ENCODE measurements around the gene HNRNPDL. TPM values are rescaled to one million over a fixed set of nuclear protein-coding genes. Genes with fewer than 3 reads are reported as not detected.
"Not testable (repeated sequence)": the region's sequence is repeated elsewhere in the genome, so short reads cannot be mapped to it uniquely, and the experiment has no call there.

Gene HNRNPDL
- polyA plus RNA-seq, 4 donors = 527 to 683 (median 555) TPM

GRCh38 chr4:82390061-82390460 lies 40.2 kb downstream of the HNRNPDL start:
- not testable (repeated sequence) for DNase-seq (ENCODE audit: low read depth in 4 of 4, low spot score in 3 of 4)

- no peak for DNase-seq (ENCODE audit: low read depth in 4 of 4, low spot score in 3 of 4)
These were observed 41.9 kb downstream of the HNRNPDL start for GRCh38 chr4:82388405-82388804.

GRCh38 chr4:82386312-82386711 lies 44.0 kb downstream of the HNRNPDL start:
- DNase-seq (ENCODE audit: low read depth in 4 of 4, low spot score in 3 of 4) = not testable (repeated sequence)

GRCh38 chr4:82382751-82383150 lies 47.5 kb downstream of the HNRNPDL start:
- no peak for DNase-seq (ENCODE audit: low read depth in 4 of 4, low spot score in 3 of 4)

GRCh38 chr4:82381661-82382296 lies 48.5 kb downstream of the HNRNPDL start:
- DNase-seq (ENCODE audit: low read depth in 4 of 4, low spot score in 3 of 4) = no peak

GRCh38 chr4:82381235-82381634 lies 49.0 kb downstream of the HNRNPDL start:
- no peak for DNase-seq (ENCODE audit: low read depth in 4 of 4, low spot score in 3 of 4)

GRCh38 chr4:82380831-82381230 lies 49.4 kb downstream of the HNRNPDL start:
- no peak for DNase-seq (ENCODE audit: low read depth in 4 of 4, low spot score in 3 of 4)

GRCh38 chr4:82380344-82380743 lies 49.9 kb downstream of the HNRNPDL start:
- DNase-seq (ENCODE audit: low read depth in 4 of 4, low spot score in 3 of 4) = no peak

- no peak for DNase-seq (ENCODE audit: low read depth in 4 of 4, low spot score in 3 of 4)
These were observed 54.2 kb downstream of the HNRNPDL start for GRCh38 chr4:82376109-82376508.

GRCh38 chr4:82373816-82374625 lies 56.2 kb downstream of the HNRNPDL start, which contains the start of gene HNRNPD:
TSS of gene HNRNPD (minus strand) at chr4:82373991. CDS start at chr4:82373678, 313 bp downstream.
- DNase-seq (ENCODE audit: low read depth in 4 of 4, low spot score in 3 of 4) = peak; percentile 98 to 99 (median 99)

- no peak for DNase-seq (ENCODE audit: low read depth in 4 of 4, low spot score in 3 of 4)
These were observed 56.8 kb downstream of the HNRNPDL start for GRCh38 chr4:82373486-82373815.

Other genes starting within 250 kb of the HNRNPDL start
- gene HNRNPD, start 56.5 kb downstream of the HNRNPDL start, polyA plus RNA-seq (ENCODE audit: insufficient read length in 4 of 4) = 100 to 1,000 TPM; 452 to 660 (median 589) TPM
- gene ENOPH1, start 128 bp upstream of the HNRNPDL start, polyA plus RNA-seq (ENCODE audit: insufficient read length in 4 of 4) = 10 to 100 TPM; 46.8 to 89.8 (median 65.4) TPM
- gene TMEM150C, start 131.5 kb upstream of the HNRNPDL start, polyA plus RNA-seq (ENCODE audit: insufficient read length in 4 of 4) = 10 to 100 TPM in 3 of 4 donors, 1 to 10 TPM in 1; 5.8 to 25.2 (median 23.7) TPM

All from left renal pelvis (tissue), 4 donors.